Measurements from ENCODE around the gene LRRC8D.

The LRRC8D gene

GRCh38 chr1:89882348-89883029 lies 61.7 kb downstream of the LRRC8D start:
- no peak for TF ChIP-seq EZH2phosphoT487 (conservative IDR thresholded peaks at IDR 0.05; ENCODE audit: low read length)
- TF ChIP-seq CTCF (IDR thresholded peaks at IDR 0.05; ENCODE audit: insufficient read depth, low read length, poor library complexity, severe bottlenecking) = no peak
- Histone ChIP-seq H3K4me3 (ENCODE audit: insufficient read depth, low read length, poor library complexity, severe bottlenecking) (no peak overlapping the region), H3F3A (ENCODE audit: insufficient read depth) (no peaks in the 10 kb centered on the region), H3K27ac (ENCODE audit: low read depth, low read length) (no peak overlapping the region), H3K9me3 (ENCODE audit: insufficient read depth, low read length) (peaks cover 14% of the 10 kb centered on the region; the same call in 1 of the 2 replicates), H2AFZ (ENCODE audit: low read depth, low read length, severe bottlenecking) (no peak overlapping the region), H3K4me2 (ENCODE audit: low read depth, low read length, poor library complexity, severe bottlenecking) (no peak overlapping the region), H3K79me2 (ENCODE audit: insufficient read depth, low read length) (peaks cover 40% of the 10 kb centered on the region), H4K20me1 (ENCODE audit: low read depth, low read length) (no peaks in the 10 kb centered on the region), H3K9ac (ENCODE audit: low read length) (no peak overlapping the region), H3K9me2 (replicated peaks; ENCODE audit: insufficient read depth, low read length) (no peaks in the 10 kb centered on the region), H3K27me3 (ENCODE audit: low read length) (no peaks in the 10 kb centered on the region), H3K36me3 (ENCODE audit: low read length) (peaks cover 16% of the 10 kb centered on the region)

- no peaks in the 10 kb centered on the region for H3F3A ChIP-seq (ENCODE audit: insufficient read depth)
- no peak overlapping the region for H3K27ac ChIP-seq (ENCODE audit: low read depth, low read length)
- no peaks in the 10 kb centered on the region for H3K9me2 ChIP-seq (replicated peaks; ENCODE audit: insufficient read depth, low read length)
- no peaks in the 10 kb centered on the region for H4K20me1 ChIP-seq (ENCODE audit: low read depth, low read length)
- no peaks in the 10 kb centered on the region for H3K27me3 ChIP-seq (ENCODE audit: low read length)
- H3K9me3 ChIP-seq (ENCODE audit: insufficient read depth, low read length) = peaks cover 14% of the 10 kb centered on the region; the same call in 1 of the 2 replicates
- no peak overlapping the region for H3K4me2 ChIP-seq (ENCODE audit: low read depth, low read length, poor library complexity, severe bottlenecking)
- no peak overlapping the region for H2AFZ ChIP-seq (ENCODE audit: low read depth, low read length, severe bottlenecking)
- peaks cover 16% of the 10 kb centered on the region for H3K36me3 ChIP-seq (ENCODE audit: low read length)
- TF ChIP-seq EZH2phosphoT487 (conservative IDR thresholded peaks at IDR 0.05; ENCODE audit: low read length) (no peak), CTCF (IDR thresholded peaks at IDR 0.05; ENCODE audit: insufficient read depth, low read length, poor library complexity, severe bottlenecking) (no peak)
- H3K79me2 ChIP-seq (ENCODE audit: insufficient read depth, low read length) = peaks cover 37% of the 10 kb centered on the region
- H3K9ac ChIP-seq (ENCODE audit: low read length) = no peak overlapping the region
- no peak overlapping the region for H3K4me3 ChIP-seq (ENCODE audit: insufficient read depth, low read length, poor library complexity, severe bottlenecking)
These were observed 62.2 kb downstream of the LRRC8D start for GRCh38 chr1:89883030-89883379.

DNA sequence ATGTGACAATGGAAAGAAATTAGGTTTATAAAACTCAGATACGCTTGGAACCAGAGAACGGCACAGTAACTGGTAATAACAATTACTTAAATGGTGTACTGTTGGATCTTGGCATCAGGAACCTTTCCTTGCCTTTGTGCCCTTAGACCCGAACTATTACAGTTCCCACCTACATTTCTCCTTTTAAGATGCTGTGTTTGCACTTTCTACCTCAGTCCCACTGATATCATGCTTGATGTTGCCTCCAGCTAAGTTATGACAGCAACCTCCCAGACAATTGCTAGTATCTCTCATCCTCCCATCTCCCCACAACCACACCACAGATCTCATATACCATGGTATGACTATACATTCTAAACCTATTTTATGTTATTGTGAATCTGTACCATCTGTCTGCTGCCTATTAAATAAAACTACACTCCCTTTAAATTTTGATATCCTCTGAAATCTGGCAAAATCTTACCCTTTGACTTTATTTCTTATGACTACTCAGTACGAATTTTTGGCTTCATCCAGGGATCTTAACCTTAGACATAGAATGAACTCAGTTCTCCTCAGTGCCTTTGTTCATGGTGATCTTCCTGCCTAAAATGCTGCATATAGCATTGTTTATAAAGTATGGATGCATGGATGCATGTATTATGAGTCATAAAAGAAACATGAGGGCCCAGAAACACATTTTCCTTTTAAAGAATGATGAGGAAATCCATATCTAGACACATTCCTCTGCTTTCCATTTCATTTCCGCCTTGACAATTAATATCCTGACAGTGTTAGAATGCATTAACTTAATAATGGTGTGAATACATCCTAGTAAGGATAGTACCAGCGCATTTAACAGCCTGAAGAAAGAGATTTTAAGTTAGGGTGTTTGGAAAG lies 64.1 kb downstream of the LRRC8D start:
- H3K27me3 ChIP-seq (ENCODE audit: low read length) = no peaks in the 10 kb centered on the region
- H3K9ac ChIP-seq (ENCODE audit: low read length) = no peak overlapping the region
- H4K20me1 ChIP-seq (ENCODE audit: low read depth, low read length) = no peaks in the 10 kb centered on the region
- H3K4me2 ChIP-seq (ENCODE audit: low read depth, low read length, poor library complexity, severe bottlenecking) = no peak overlapping the region
- peaks cover 16% of the 10 kb centered on the region for H3K36me3 ChIP-seq (ENCODE audit: low read length)
- peaks cover 26% of the 10 kb centered on the region; the same call in 1 of the 2 replicates for H3K79me2 ChIP-seq (ENCODE audit: insufficient read depth, low read length)
- H3K27ac ChIP-seq (ENCODE audit: low read depth, low read length) = no peak overlapping the region
- H3K9me3 ChIP-seq (ENCODE audit: insufficient read depth, low read length) = peaks cover 14% of the 10 kb centered on the region; the same call in 1 of the 2 replicates
- TF ChIP-seq EZH2phosphoT487 (conservative IDR thresholded peaks at IDR 0.05; ENCODE audit: low read length) = no peak
- no peak overlapping the region for H2AFZ ChIP-seq (ENCODE audit: low read depth, low read length, severe bottlenecking)
- no peaks in the 10 kb centered on the region for H3F3A ChIP-seq (ENCODE audit: insufficient read depth)
- H3K4me3 ChIP-seq (ENCODE audit: insufficient read depth, low read length, poor library complexity, severe bottlenecking) = no peak overlapping the region
- H3K9me2 ChIP-seq (replicated peaks; ENCODE audit: insufficient read depth, low read length) = no peaks in the 10 kb centered on the region

Measured in SU-DHL-6 (cell line).